Gastrocnemius medialis (tissue), 4 donors: ENCODE results near the gene FOXJ1.

ENCODE experiments used
- POLR2A ChIP-seq, 2 donors: fragments of 450-650 bp; IDR thresholded peaks; one replicate each; pipeline ENCODE4 v1.6.1; 2017; ENCODE audit warnings: antibody characterized with exemption in 2 of 2, mild to moderate bottlenecking in 2 of 2, moderate library complexity in 2 of 2
- TF ChIP-seq, protein P1 (sequence below), 5 experiments: fragments of 450-650 bp in 3 of 5; fragments of 200-600 bp in 2 of 5; sonication (generic) in 2 of 5; IDR thresholded peaks in 4 of 5; conservative IDR thresholded peaks in 1 of 5; 1 replicate in 4 of 5; 2 replicates in 1 of 5; pipeline ENCODE4 v1.5.1; 2016 to 2019; ENCODE audit warnings: antibody characterized with exemption in 5 of 5, mild to moderate bottlenecking in 3 of 5, moderate library complexity in 3 of 5

DNA sequence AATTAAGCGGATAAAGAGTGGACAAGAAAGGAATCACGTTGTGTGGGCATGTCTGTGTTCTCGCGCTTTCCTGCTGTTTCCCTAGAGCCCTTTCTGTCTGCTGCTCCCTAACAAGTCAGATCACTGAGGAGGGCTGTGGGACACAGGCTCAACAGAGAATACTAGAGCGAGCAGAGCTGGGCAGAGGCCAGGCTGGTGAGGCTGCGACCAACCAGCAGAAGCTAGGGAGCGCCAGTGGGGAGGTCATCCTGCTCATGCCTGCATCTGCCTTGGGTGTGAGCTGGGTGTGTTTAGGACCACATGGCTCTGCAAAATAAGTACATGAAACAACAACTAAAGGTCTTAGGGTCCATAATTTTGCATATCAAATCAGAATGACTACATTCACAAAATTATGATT lies 11.5 kb upstream of the FOXJ1 start:
- TF ChIP-seq, protein P1, sequence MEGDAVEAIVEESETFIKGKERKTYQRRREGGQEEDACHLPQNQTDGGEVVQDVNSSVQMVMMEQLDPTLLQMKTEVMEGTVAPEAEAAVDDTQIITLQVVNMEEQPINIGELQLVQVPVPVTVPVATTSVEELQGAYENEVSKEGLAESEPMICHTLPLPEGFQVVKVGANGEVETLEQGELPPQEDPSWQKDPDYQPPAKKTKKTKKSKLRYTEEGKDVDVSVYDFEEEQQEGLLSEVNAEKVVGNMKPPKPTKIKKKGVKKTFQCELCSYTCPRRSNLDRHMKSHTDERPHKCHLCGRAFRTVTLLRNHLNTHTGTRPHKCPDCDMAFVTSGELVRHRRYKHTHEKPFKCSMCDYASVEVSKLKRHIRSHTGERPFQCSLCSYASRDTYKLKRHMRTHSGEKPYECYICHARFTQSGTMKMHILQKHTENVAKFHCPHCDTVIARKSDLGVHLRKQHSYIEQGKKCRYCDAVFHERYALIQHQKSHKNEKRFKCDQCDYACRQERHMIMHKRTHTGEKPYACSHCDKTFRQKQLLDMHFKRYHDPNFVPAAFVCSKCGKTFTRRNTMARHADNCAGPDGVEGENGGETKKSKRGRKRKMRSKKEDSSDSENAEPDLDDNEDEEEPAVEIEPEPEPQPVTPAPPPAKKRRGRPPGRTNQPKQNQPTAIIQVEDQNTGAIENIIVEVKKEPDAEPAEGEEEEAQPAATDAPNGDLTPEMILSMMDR (IDR thresholded peaks at IDR 0.05 in 4 of 5, conservative IDR thresholded peaks at IDR 0.05 in 1 of 5), result no peak
- TF ChIP-seq POLR2A (IDR thresholded peaks at IDR 0.05), result no peak
